ENCODE data around the gene COL26A1.
"Not testable (repeated sequence)": the region's sequence is repeated elsewhere in the genome, so short reads cannot be mapped to it uniquely, and the experiment has no call there.

Gene COL26A1

DNA sequence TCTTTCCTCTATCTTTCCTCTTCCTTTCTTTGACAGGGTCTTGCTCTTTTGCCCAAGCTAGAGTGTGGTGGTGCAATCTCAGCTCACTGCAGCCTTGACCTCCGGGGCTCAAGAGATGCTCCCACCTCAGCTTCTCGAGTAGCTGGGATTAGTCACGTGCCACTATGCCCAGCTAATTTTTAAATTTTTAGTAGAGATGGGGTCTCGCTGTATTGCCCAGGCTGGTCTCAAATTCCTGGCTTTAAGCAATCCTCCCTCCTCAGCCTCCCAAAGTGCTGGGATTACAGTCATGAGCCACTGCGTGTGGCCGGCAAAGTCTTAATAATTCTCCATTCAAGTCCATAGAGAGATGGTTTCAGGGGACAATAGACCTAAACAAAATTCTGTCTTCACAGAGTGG, 40.2 kb downstream of the COL26A1 start:
- DNase-seq, result no peak

GRCh38 chr7:101405474-101406067, 42.9 kb downstream of the COL26A1 start:
- no peak for DNase-seq

GRCh38 chr7:101410743-101411507, 48.2 kb downstream of the COL26A1 start:
- DNase-seq, result no peak

GRCh38 chr7:101411508-101411874, 48.8 kb downstream of the COL26A1 start:
- DNase-seq, result peak; percentile 46

- no peak for DNase-seq
Measured at GRCh38 chr7:101412976-101413375, 50.3 kb downstream of the COL26A1 start.

GRCh38 chr7:101418694-101419093, 56.0 kb downstream of the COL26A1 start:
- no peak for DNase-seq

GRCh38 chr7:101419831-101420230, 57.2 kb downstream of the COL26A1 start:
- DNase-seq, result no peak

DNA sequence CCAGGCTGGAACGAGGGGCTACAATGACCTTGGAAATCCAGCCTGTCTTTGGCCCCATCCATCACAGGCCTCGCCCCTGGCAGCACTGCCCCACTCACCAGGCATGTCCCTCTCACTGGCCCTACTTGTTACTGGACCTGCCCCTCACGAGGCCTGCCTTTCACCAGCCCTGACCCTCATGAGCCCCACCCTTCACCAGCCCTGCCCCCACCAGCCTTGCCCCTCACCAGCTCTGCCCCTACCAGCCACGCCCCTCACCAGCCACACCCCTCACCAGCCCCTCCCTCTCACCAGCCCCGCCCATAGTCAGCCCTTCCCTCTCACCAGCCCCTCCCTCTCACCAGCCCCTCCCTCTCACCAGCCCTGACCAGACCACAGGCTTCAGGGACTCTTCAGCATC, 57.8 kb downstream of the COL26A1 start:
- no peak for DNase-seq

- DNase-seq, result no peak
Measured at GRCh38 chr7:101422356-101423195, 59.9 kb downstream of the COL26A1 start.

DNA sequence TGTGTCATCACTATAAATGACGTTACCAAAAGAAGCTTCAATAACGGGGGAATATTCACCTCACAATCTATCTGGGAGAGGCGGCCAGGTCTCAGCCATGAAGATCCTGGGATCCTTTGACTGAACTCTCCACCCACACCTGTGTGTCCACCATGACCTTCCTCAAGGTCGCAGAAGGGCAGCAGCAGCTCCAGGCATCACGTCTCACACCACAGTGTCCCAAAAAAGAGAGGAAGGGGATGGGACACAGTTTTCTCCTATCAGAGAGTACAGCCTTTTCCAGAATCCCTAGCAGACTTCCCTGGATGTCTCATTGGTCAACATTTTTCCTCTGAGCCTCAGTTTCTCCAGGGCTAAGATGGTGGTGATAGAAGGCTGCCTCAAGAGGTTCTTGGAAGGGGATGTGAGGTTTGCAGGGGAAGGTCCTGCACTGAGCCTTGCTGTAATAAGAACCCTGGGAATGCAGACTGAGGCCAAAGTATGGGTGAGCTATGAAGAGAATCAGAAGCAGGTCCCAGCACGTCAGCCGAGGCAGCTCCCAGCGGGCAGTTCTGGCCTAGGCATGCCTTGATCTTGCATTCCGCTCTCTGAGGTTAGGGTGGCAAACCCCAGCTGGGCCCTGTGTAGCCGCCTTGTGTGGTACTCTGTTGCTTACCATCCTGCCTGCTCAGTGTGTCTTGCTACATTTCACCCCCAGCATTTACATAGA, 63.8 kb downstream of the COL26A1 start:
- no peak for DNase-seq

DNA sequence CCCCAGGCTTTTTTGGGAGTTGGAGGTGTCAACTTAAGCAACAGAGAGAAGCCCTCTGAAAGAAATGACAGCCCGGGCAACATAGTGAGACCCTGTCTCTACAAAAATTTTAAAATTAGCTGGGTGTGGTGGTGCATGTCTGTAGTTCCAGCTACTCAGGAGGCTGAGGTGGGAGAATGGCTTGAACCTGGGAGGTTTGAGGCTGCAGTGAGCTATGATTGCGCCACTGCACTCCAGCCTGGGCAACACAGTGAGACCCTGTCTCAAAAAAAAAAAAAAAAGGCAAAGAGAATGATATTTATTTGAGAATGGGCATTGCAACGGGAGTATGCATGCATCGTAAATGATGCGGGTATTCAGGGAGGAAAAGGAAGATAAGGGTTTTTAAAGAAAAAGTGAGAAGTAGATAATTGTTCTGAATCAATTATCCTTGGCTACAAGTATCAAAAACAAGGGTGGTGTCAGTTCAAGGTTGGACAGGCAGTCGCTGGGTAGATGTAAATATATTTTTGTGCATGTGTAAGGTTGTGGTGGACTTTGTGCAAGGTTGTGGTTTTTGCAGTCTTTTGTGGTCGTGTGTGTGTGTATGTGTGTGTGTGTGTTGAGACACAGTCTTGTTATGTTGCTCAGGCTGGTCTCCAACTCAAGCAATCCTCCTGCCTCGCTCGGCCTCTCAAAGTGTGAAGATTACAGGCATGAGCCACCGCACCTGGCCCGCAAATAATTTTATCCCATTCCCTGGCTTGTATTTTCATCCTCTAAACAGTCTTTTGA, 65.6 kb downstream of the COL26A1 start:
- peak; percentile 29 for DNase-seq

- no peak for DNase-seq
Measured at GRCh38 chr7:101432316-101432715, 69.6 kb downstream of the COL26A1 start.

GRCh38 chr7:101433688-101434087, 71.0 kb downstream of the COL26A1 start:
- DNase-seq, result no peak

GRCh38 chr7:101434155-101434554, 71.5 kb downstream of the COL26A1 start:
- not testable (repeated sequence) for DNase-seq

GRCh38 chr7:101435461-101436220, 73.0 kb downstream of the COL26A1 start:
- no peak for DNase-seq

DNA sequence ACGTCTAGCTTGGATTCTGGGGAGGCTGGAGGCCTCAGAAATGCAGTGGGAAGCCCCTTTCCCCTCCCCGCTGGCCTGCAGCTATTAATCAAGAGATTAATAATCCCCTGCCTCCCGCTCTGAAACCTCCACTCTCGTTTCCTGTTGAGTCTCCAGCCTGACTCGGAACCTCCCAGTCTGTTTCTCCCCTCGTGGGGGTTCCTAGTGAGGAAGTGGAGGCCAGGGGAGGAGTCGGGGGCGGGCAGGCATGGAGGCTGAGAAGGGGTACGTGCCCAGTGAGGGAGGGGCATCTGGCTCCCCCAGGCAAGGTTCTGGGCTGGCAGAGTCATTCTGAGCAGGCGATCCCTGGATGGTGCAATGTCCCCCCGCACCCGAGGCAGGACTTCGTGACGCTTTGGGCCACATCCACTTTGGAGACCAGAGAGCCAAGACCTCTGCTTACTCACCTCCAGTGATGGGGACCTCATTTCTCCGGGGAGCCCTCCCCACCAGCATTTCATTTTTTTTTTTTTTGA, 73.6 kb downstream of the COL26A1 start:
- DNase-seq, result no peak

DNA sequence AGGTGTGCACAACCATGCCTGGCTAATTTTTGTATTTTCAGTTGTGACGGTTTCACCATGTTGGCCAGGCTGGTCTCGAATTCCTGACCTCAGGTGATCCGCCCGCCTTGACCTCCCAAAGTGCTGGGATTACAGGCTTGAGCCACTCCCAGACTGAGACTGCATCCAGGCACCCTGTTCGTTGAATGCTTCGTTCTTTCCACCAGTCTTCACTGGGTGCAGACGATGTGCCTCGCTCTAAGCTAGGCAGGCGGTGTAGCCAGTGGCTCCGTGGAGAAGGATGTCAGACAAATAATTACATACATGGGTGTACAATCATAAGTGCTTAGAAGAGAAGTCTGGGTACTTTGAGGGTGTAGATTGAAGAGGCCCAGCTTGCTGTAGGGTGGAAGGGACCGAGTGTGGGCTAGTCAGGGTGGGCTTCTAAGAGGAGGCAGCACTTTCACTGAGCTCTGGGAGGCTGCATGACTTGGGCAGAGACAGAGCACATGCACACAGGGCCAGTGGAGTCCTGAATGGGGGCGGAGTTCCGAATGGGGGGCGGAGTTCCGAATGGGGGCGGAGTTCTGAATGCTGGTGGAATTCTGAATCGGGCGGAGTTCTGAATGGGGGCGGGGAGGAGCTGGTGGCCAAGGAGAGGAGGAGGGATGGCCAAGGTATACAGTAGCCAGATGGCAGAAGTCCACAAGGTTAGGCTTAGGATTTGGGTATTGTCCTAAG, 74.3 kb downstream of the COL26A1 start:
- no peak for DNase-seq

GRCh38 chr7:101441890-101442289, 79.2 kb downstream of the COL26A1 start:
- no peak for DNase-seq

DNA sequence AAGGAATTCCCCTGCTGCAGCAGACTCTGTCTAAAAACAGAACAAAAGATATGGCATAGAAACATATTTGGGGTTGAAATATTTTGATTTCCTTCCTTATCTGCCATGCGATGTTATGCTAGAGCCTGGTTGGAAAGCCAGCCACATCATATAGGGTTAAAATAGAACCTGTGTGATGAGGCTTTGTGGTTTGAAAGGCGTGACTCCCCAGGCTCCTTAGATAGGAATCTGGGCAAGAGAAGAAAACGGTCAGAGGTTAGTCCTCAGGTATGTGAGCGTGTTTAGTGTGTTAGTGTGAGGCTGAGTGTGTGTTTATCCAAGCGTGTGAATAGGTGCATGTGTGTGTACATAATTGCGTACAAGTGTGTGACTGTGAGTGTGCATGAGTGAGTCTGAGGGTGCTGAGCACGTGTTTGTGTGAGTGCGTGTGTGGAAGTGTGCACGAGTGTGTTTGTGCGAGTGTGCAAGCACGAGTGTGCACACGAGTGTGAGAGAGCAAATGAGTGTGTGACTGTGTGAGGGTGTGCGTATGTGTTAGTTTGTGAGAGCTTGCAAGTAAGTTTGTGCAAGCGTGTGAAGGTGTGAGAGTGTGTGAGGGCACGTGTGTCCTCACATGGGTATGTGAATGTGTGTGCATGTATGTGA, 79.9 kb downstream of the COL26A1 start:
- no peak for DNase-seq

- DNase-seq, result no peak
Measured at GRCh38 chr7:101450064-101450463, 87.4 kb downstream of the COL26A1 start.
